ENCODE measurements around the gene ERVV-1.
A peak's percentile ranks its signal among the peaks of the same experiment; 100 is the strongest.
"Not testable (repeated sequence)": the region's sequence is repeated elsewhere in the genome, so short reads cannot be mapped to it uniquely, and the experiment has no call there.

Gene ERVV-1

GRCh38 chr19:53013621-53014020 is at the start of gene ERVV-1:
ERVV-1 (plus strand) TSS chr19:53013921; CDS start chr19:53014091, 170 bp downstream.
- DNase-seq (ENCODE audit: low read depth in 3 of 3, low spot score in 1 of 3): no peak

GRCh38 chr19:52967772-52968171 is 45.9 kb upstream of the ERVV-1 start:
- DNase-seq (ENCODE audit: low read depth in 3 of 3, low spot score in 1 of 3): no peak

GRCh38 chr19:52981329-52981728 is 32.4 kb upstream of the ERVV-1 start:
- no peak for DNase-seq (ENCODE audit: low read depth in 3 of 3, low spot score in 1 of 3)

- not testable (repeated sequence) for DNase-seq (ENCODE audit: low read depth in 3 of 3, low spot score in 1 of 3)
Measured at GRCh38 chr19:52983167-52983566, 30.6 kb upstream of the ERVV-1 start.

- DNase-seq (ENCODE audit: low read depth in 3 of 3, low spot score in 1 of 3): no peak
Measured at GRCh38 chr19:52987221-52987620, 26.5 kb upstream of the ERVV-1 start.

GRCh38 chr19:52988506-52988905 is 25.2 kb upstream of the ERVV-1 start:
- no peak for DNase-seq (ENCODE audit: low read depth in 3 of 3, low spot score in 1 of 3)

GRCh38 chr19:52990759-52991418 is 22.8 kb upstream of the ERVV-1 start:
- DNase-seq (ENCODE audit: low read depth in 3 of 3, low spot score in 1 of 3): no peak

GRCh38 chr19:52991484-52991883 is 22.2 kb upstream of the ERVV-1 start:
- DNase-seq (ENCODE audit: low read depth in 3 of 3, low spot score in 1 of 3): no peak

- DNase-seq (ENCODE audit: low read depth in 3 of 3, low spot score in 1 of 3): no peak
Measured at GRCh38 chr19:52992109-52993004, 21.4 kb upstream of the ERVV-1 start.

GRCh38 chr19:52993342-52994178 is 20.2 kb upstream of the ERVV-1 start:
- peak; percentile 43 to 63 (median 54) for DNase-seq (ENCODE audit: low read depth in 3 of 3, low spot score in 1 of 3)

- no peak for DNase-seq (ENCODE audit: low read depth in 3 of 3, low spot score in 1 of 3)
Measured at GRCh38 chr19:52995711-52996110, 18.0 kb upstream of the ERVV-1 start.

GRCh38 chr19:52997975-52998374 is 15.7 kb upstream of the ERVV-1 start:
- DNase-seq (ENCODE audit: low read depth in 3 of 3, low spot score in 1 of 3): no peak

- DNase-seq (ENCODE audit: low read depth in 3 of 3, low spot score in 1 of 3): no peak
Measured at GRCh38 chr19:53002479-53002878, 11.2 kb upstream of the ERVV-1 start.

- no peak for DNase-seq (ENCODE audit: low read depth in 3 of 3, low spot score in 1 of 3)
Measured at GRCh38 chr19:53004242-53004641, 9.5 kb upstream of the ERVV-1 start.

GRCh38 chr19:53007200-53007599 is 6.5 kb upstream of the ERVV-1 start:
- DNase-seq (ENCODE audit: low read depth in 3 of 3, low spot score in 1 of 3): no peak

GRCh38 chr19:53007606-53008005 is 6.1 kb upstream of the ERVV-1 start:
- DNase-seq (ENCODE audit: low read depth in 3 of 3, low spot score in 1 of 3): no peak

- DNase-seq (ENCODE audit: low read depth in 3 of 3, low spot score in 1 of 3): no peak
Measured at GRCh38 chr19:53008061-53008778, 5.5 kb upstream of the ERVV-1 start.

- DNase-seq (ENCODE audit: low read depth in 3 of 3, low spot score in 1 of 3): no peak
Measured at GRCh38 chr19:53010494-53010893, 3.2 kb upstream of the ERVV-1 start.

- no peak for DNase-seq (ENCODE audit: low read depth in 3 of 3, low spot score in 1 of 3)
Measured at GRCh38 chr19:53012006-53012405, 1.7 kb upstream of the ERVV-1 start.

GRCh38 chr19:53015159-53015558 is 1.4 kb downstream of the ERVV-1 start:
- DNase-seq (ENCODE audit: low read depth in 3 of 3, low spot score in 1 of 3): no peak

- no peak for DNase-seq (ENCODE audit: low read depth in 3 of 3, low spot score in 1 of 3)
Measured at GRCh38 chr19:53015730-53016129, 2.0 kb downstream of the ERVV-1 start.
